BJ (cell line): ENCODE measurements around the gene PRRT2. TPM values are rescaled to one million over a fixed set of nuclear protein-coding genes. Genes with fewer than 3 reads are reported as not detected.

Experiments
- CTCF ChIA-PET: fragments of 350-600 bp; formaldehyde crosslinking; extraction: SDS; loops from one replicate; lab custom pipeline; 2021; ENCODE audit warnings: antibody characterized with exemption, inconsistent platforms; lab: Yijun Ruan, JAX
- POLR2A ChIA-PET: fragments of 300-600 bp; sonication (Branson Sonifier 250); formaldehyde crosslinking; extraction: SDS; loops from one replicate; lab custom pipeline; 2021; ENCODE audit warnings: antibody characterized with exemption; lab: Charles Lee
- DNase-seq: peaks from one replicate; pipeline ENCODE4 v3.0.0-alpha.2; 2011; ENCODE audit warnings: low read depth
- H3K27me3 ChIP-seq: 2 replicates; pipeline ENCODE4 v1.6.0; 2011; ENCODE audit warnings: low read length; ENCODE audit not compliant: control insufficient read depth, insufficient read depth
- H3K36me3 ChIP-seq: 2 replicates; pipeline ENCODE4 v1.5.1; 2011; ENCODE audit warnings: low read length; ENCODE audit not compliant: control insufficient read depth, insufficient read depth
- H3K4me3 ChIP-seq: 2 replicates; pipeline ENCODE4 v1.5.1; 2011; ENCODE audit warnings: low read depth, mild to moderate bottlenecking, control low read depth, low read length
- CTCF ChIP-seq: IDR thresholded peaks from 2 replicates; pipeline ENCODE4 v1.5.1; 2011; ENCODE audit warnings: low read depth, mild to moderate bottlenecking, control low read depth, inconsistent platforms, low read length, moderate library complexity; ENCODE audit not compliant: insufficient read depth
- polyA plus RNA-seq: library from polyadenylated mRNA; depleted of rRNA; stranded (reverse); fragments of >200 nt; gene quantifications from 2 replicates; pipeline ENCODE4 v1.2.3, GENCODE V29; 2011

The PRRT2 gene
- polyA plus RNA-seq, 1 experiment, result 7.6 TPM

GRCh38 chr16:29834079-29834478 lies 22.1 kb downstream of the PRRT2 start:
- Histone ChIP-seq H3K27me3 (no peaks in the 10 kb centered on the region), H3K36me3 (peaks cover 45% of the 10 kb centered on the region), H3K4me3 (no peak overlapping the region)
- POLR2A ChIA-PET, result interaction anchor here (0.6 to 0.7 kb wide), 2 partner anchors 34 to 1241 kb away, joined by 5 to 8 read pairs; no protein-coding TSS in a partner anchor
- CTCF ChIA-PET, result interaction anchor here (0.5 to 4.8 kb wide), 2 partner anchors 14 to 59 kb away, joined by 3 to 16 read pairs; no protein-coding TSS in a partner anchor
- no peak for DNase-seq
- TF ChIP-seq CTCF, result no peak

GRCh38 chr16:29835926-29836325 lies 23.9 kb downstream of the PRRT2 start:
- DNase-seq, result no peak
- Histone ChIP-seq H3K4me3 (no peak overlapping the region), H3K36me3 (peaks cover 41% of the 10 kb centered on the region), H3K27me3 (no peaks in the 10 kb centered on the region)
- ChIA-PET CTCF (interaction anchor here (0.6 to 4.8 kb wide), 2 partner anchors 10 to 12 kb away, joined by 3 to 16 read pairs; no protein-coding TSS in a partner anchor), POLR2A (no interaction called here)
- TF ChIP-seq CTCF, result no peak

- H3K4me3 ChIP-seq, result no peak overlapping the region
- no peak for TF ChIP-seq CTCF
- POLR2A ChIA-PET, result no interaction called here
- no peak for DNase-seq
- peaks cover 42% of the 10 kb centered on the region for H3K36me3 ChIP-seq
- CTCF ChIA-PET, result interaction anchor here (0.6 to 4.8 kb wide), 2 partner anchors 11 to 12 kb away, joined by 3 to 16 read pairs; no protein-coding TSS in a partner anchor
- H3K27me3 ChIP-seq, result no peaks in the 10 kb centered on the region
Observed at GRCh38 chr16:29836623-29837022, 24.6 kb downstream of the PRRT2 start.

- CTCF ChIA-PET, result interaction anchor here (1.3 kb wide), 1 partner anchor 10 kb away, joined by 13 read pairs; no protein-coding TSS in a partner anchor
- POLR2A ChIA-PET, result interaction anchor here (0.7 kb wide), 1 partner anchor 15 kb away, joined by 3 read pairs; no protein-coding TSS in a partner anchor
- Histone ChIP-seq H3K27me3 (no peaks in the 10 kb centered on the region), H3K4me3 (no peak overlapping the region), H3K36me3 (peaks cover 48% of the 10 kb centered on the region)
- TF ChIP-seq CTCF, result no peak
- DNase-seq, result no peak
Observed at GRCh38 chr16:29837841-29838240, 25.8 kb downstream of the PRRT2 start.

GRCh38 chr16:29839822-29840221 lies 27.8 kb downstream of the PRRT2 start:
- no peak for DNase-seq
- ChIA-PET CTCF (interaction anchor here (1.2 kb wide), 1 partner anchor 24 kb away, joined by 3 read pairs; the partner anchor contains the start of gene PAGR1), POLR2A (no interaction called here)
- peaks cover 45% of the 10 kb centered on the region for H3K36me3 ChIP-seq
- H3K4me3 ChIP-seq, result no peak overlapping the region
- TF ChIP-seq CTCF, result no peak
- H3K27me3 ChIP-seq, result no peaks in the 10 kb centered on the region
